ENCODE results near the gene TMEM235. TPM values are rescaled to one million over a fixed set of nuclear protein-coding genes. Genes with fewer than 3 reads are reported as not detected.

TMEM235 gene
- total and polyA plus RNA-seq, 9 of the 15 experiments (the other 6 are each of a cell fraction or from before 2014, with no cell fraction given) = not detected

GRCh38 chr17:78263063-78263735, 31.8 kb downstream of the TMEM235 start (continued):
- peak; percentile 58 for TF ChIP-seq ZBTB40 (IDR thresholded peaks at IDR 0.05)
- TF ChIP-seq ZBTB40 (CRISPR knock-in tag; IDR thresholded peaks at IDR 0.05) = no peak
- TF ChIP-seq MTA3 (IDR thresholded peaks at IDR 0.05; ENCODE audit: borderline replicate concordance) = peak; percentile 89; the same call in 1 of the 2 replicates
- peak; percentile 75 for TF ChIP-seq ZNF583 (CRISPR knock-in tag; IDR thresholded peaks at IDR 0.05)
- TF ChIP-seq, protein P1, sequence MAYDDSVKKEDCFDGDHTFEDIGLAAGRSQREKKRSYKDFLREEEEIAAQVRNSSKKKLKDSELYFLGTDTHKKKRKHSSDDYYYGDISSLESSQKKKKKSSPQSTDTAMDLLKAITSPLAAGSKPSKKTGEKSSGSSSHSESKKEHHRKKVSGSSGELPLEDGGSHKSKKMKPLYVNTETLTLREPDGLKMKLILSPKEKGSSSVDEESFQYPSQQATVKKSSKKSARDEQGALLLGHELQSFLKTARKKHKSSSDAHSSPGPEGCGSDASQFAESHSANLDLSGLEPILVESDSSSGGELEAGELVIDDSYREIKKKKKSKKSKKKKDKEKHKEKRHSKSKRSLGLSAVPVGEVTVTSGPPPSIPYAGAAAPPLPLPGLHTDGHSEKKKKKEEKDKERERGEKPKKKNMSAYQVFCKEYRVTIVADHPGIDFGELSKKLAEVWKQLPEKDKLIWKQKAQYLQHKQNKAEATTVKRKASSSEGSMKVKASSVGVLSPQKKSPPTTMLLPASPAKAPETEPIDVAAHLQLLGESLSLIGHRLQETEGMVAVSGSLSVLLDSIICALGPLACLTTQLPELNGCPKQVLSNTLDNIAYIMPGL (CRISPR knock-in tag; IDR thresholded peaks at IDR 0.05) = 0 out of 2 replicates have a peak, but pooled peaks have one; percentile 66
- TF ChIP-seq NFIC (IDR thresholded peaks at IDR 0.05) = peak; percentile 40
- peak; percentile 12 for TF ChIP-seq ZNF311 (CRISPR knock-in tag; IDR thresholded peaks at IDR 0.05)
- 0 out of 2 replicates have a peak, but pooled peaks have one; percentile 28 for TF ChIP-seq GTF2E2 (tag; IDR thresholded peaks at IDR 0.05)
- peak; percentile 42; the same call in 1 of the 2 replicates for TF ChIP-seq CREM (IDR thresholded peaks at IDR 0.05; ENCODE audit: low read depth)
- TF ChIP-seq ZFX (CRISPR knock-in tag; IDR thresholded peaks at IDR 0.05) = peak; percentile 97
- peak; percentile 7; the same call in 1 of the 2 replicates for TF ChIP-seq BCOR (IDR thresholded peaks at IDR 0.05)
- peak; percentile 45 to 64 for TF ChIP-seq E2F6 (IDR thresholded peaks at IDR 0.05; ENCODE audit: borderline replicate concordance in 1 of 2, extremely low read depth in 1 of 2, insufficient read depth in 1 of 2, insufficient read length in 1 of 2, low read depth in 1 of 2, low read length in 1 of 2, poor library complexity in 1 of 2, severe bottlenecking in 1 of 2)
- no peak for TF ChIP-seq TEAD2 (tag; IDR thresholded peaks at IDR 0.05)
- TF ChIP-seq TBL1XR1 (IDR thresholded peaks at IDR 0.05; ENCODE audit: low read length in 2 of 2) = peak in 1 of 2 experiments; percentile 71; a peak in 2 of 4 replicates
